Measurements from ENCODE around the gene METTL17.
"Not testable (repeated sequence)": the region's sequence is repeated elsewhere in the genome, so short reads cannot be mapped to it uniquely, and the experiment has no call there.

Gene METTL17

DNA sequence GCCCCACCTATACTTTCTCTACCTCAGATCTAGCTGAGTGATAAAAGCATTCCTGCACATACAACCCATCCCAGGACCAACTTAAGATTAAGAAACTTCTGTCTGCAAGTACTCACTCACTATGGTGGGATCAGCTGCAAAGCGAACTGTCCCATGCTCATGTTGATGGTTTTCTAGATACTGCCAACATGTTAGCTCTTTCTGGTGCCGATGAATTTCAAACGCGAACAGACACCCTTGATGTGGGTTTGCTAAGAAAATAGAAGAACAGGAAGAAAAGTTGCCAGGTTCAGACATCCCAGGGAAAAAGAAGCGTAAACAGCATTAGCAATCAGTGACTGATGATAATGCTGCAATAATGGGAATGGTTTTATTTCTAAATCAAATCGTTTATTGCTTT is 7.8 kb downstream of the METTL17 start:
- DNase-seq = no peak

DNA sequence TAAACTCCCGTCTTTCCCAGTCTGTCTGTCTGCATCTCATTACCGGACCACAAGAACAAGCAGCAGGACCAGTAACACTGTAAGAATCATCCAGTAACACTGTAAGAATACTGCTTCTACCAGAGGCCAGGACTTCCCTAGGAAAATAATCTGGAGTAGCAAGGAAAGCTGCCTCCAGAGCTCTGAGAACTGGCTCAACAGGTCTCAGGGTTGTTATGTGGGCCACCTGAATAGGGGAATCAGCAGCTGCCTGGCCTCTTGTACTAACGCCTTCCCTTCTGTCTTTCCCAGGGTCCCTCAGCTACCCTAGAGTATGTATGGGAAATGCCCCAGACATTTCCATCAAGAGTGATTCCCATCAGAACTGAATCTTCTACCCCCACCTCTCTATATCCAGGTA is 8.4 kb downstream of the METTL17 start:
- DNase-seq = no peak

DNA sequence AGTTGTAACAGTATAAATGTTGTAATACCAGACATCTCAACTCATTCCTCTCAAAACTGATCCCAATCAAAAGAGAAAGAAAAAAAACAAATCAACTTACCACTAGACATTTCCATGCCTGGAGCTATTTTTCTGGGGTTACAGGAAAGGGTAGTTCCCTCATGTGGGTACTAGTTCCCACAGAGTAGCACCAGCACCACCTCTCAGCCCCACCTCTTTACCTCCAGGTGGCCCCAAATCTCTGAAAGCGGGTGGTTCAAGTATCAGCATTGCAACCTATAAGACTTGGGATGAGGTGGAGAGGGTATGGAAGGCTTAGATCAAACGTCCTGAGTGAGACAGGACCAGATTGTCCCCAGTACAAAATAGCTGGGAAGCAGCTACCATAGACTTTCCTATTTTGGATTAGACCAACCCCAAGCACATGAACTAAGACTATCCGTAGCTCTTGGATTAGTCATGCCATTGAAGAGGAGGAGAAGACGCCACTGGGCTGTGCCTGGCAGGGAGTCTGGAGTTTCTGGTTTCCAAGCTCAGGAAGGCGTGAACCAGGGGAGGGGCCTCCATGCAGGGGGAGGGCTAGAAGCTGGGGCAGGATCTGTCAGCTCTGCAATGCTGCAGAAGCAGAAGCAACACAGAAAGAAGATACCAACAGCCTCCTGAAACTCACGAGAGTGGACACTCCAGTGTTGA is 9.0 kb downstream of the METTL17 start, which contains the start of gene SLC39A2:
Gene SLC39A2, plus strand, starts transcription at position 620 of the 693 bp plus-strand sequence. CDS start 154 bp downstream, outside the sequence.
- DNase-seq = no peak

DNA sequence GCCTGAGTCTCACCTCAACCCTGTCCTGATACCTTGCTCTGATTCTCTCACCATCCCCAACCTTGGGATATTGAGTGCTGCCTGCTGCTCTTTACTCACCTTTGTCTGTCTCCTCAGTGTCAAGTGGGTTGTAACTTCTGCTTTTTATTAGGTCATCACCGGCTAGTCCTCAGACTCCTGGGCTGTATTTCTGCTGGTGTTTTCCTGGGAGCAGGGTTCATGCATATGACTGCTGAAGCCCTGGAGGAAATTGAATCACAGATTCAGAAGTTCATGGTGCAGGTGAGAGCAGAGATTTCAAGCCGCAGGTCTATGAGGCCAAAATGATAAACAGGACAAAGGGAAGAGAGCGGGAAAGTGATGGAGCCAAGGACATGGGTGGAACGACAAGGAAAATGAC is 9.8 kb downstream of the METTL17 start:
- no peak for DNase-seq

DNA sequence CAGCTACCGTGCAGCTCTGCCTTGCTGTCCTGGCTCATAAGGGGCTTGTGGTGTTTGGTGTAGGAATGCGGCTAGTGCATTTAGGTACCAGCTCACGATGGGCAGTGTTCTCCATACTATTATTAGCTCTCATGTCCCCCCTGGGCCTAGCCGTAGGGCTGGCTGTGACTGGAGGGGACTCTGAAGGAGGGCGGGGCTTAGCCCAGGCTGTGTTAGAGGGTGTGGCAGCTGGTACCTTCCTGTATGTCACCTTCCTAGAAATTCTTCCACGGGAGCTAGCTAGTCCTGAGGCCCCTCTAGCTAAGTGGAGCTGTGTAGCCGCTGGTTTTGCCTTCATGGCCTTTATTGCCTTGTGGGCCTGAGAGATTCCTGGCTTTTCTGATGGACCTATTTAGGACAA is 11.4 kb downstream of the METTL17 start:
- no peak for DNase-seq

DNA sequence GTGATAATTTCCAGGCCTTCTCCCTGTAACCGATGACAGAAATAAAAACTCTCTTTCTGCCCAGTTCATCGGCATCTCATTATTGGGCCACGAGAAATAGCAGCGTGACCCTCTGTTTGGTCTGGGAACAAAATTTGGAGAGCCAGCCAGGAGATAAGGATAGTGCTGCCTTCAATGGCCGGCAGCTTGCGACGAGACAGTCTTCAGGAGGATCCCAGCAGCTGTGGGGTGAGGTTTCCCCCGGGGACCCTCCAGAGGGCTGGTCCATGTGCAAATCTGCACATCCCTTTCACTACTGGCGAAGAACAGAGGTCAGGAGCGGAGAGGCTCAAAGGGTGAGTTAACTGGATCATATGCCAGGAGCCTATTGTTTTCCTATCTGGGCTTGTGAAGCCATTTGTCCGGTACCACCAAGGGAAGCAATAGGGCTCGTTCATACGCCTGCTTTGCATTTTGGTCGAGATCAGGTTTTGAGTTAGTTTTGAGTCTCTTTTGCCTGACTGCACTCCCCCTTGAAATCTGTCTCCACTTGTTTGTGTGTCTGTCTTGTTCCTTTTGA is 14.1 kb downstream of the METTL17 start:
- DNase-seq = no peak

DNA sequence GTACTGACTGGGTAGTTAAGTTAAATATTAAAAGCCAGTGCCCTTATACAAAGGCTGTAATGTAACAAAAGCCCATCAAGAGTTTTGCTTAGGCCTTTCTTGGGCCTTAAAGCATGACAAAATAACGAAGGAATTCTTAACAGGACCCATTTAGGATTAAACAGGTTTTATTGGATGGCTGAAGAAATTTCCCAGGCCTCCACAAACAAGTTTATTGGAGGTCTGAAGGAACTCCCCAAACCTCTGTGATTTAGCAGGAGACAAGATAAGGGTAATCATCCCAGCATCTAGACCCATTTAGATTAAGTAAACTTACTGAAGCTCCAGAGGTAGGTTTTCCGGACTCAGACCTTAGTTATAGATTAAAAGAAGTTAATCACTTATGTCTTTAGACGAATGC is 19.9 kb downstream of the METTL17 start:
- DNase-seq = not testable (repeated sequence)

DNA sequence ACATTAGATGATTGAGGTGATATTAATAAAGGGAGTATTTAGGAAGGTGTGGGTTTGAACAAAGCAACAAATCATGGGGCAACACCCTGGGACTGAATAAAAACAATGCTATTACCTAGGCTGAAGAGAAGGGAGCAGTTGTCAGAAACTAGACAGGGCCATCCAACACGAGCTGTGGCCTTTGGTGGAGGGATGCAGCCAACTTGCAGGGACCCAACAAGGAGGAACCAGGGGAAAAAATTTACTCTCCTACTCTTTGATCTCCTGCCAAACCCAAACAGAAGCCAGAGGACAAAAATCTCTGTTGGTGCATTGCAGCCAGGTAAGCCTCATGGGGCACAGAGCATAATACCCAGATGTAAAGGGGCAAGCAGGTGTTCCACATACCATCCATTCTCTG is 21.4 kb downstream of the METTL17 start:
- DNase-seq = no peak

DNA sequence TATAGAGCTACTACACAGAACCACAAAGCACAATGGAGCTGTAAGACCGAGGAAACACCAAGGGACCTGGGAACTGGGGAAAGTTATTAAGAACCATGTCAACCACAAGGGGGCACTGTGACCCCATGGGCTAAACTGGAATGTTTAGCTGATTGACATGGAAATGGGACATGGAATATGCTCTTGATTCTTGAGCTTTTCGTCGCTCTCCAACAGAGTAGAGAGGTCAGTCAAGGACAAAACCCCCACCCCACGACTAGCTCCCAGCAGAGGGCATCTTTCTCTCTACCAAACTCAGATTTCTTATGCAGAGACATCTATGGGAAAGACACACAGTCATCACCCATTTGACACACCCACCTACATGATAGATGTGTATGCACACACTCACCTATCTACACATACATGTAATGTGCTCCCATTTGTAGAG is 25.0 kb downstream of the METTL17 start:
- peak; percentile 83 for DNase-seq

DNA sequence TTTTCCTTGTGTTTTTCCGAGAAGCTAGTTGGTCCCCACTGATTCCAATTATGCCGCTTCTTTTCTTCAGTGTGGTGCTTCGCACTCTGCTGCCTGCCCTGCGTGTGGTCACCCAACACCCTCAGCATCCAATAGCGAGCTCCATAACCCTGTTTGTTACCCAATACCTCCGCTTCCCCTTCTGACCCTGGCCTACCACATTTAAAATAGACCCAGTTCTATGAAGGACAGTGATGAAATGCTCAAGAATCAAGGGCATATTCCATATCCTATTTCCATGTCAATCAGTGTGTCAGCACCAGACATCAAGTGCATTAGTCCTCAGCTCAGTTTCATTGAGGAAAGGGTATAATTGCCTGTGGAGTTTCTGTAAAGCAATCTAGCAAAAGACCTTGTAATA is 25.5 kb downstream of the METTL17 start:
- DNase-seq = peak; percentile 62

DNA sequence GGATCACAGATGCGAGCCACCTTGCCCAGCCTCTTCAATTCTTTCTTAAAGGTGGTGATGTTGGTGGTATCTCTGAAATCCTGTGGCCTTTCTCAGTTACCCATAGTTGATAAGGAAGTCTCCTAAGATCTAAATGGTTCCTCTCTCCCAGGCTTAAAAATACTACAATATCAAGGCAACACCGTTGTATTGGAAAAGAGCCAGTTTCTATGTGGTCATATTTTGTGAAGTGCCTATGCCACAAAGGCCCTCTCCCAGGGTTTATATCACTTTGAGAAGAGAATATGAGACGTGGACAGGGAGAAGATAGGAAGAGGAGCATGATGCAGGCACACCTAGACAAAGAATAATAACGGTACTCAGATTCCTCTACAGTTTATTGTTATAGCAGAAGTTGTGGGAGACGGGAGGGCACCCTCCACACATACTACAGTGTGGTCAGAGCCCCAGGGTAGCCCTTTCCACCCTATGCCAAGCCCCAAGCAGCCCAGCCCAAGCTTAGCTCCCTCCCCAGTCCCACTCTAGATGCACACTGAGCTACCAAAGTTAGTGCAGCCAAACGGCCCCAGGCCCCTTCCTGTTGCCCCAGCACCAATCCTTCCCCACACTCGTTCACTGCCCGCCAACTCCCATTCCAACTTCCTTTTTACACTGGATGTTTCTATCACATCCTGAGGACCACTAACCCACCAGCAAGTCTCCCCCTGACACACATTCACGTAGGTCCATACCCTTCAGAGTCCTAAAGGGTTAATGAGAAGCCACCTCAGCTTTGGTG is 26.8 kb downstream of the METTL17 start:
- no peak for DNase-seq

DNA sequence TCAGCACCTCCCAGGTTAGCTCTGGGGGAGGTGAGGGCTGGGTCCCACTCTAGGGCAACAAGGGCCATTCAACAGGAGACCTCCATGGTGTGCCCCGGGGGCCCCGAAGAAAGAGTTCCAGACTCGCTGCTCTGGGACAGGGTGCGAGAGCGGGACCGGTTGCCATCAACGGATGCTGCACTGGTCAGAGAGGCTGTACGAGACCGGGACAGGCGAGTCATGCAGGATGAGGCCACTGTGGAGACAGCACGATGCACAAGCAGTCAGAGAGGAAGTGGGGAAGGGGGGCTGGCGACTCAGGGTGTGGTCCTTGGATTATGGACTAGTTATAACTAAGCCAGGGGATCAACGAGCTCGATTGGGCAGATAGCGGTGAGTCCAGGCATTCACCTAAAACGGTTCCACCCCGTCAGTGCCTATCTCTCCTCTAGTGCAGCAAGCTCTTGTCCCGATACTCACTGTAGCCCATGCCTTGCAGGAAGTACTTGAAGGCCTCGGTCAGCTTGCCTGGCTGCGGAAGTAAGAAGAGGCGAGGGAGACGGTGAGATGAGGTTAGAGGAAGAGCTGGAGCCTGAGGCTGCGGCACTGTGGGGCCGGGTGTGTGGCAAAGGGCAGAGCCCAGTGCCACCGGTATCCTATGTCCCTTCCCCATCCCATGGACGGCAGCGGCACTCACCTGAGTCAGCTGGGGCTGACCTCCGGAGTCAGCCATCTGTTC is 27.9 kb downstream of the METTL17 start:
- DNase-seq = peak; percentile 40

DNA sequence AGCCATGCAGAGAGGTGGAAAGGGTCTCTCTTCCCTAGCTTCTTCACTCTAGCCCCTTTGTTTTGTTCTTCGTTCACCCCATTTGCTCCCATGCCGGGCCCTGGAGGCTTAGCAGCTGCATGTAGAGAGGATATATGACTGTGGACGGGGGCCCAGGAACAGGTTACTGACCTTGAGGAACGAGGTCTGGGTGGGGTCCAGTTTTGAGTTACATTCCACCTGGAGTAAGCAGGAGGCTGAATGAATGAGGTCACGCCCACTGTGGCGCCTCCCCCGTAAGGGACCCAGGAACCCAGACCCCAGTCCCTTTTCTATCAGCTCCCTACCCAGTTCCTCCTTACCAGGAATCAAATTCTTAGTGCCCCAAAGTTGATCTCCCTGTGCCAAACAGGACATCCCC is 28.5 kb downstream of the METTL17 start:
- DNase-seq = no peak

DNA sequence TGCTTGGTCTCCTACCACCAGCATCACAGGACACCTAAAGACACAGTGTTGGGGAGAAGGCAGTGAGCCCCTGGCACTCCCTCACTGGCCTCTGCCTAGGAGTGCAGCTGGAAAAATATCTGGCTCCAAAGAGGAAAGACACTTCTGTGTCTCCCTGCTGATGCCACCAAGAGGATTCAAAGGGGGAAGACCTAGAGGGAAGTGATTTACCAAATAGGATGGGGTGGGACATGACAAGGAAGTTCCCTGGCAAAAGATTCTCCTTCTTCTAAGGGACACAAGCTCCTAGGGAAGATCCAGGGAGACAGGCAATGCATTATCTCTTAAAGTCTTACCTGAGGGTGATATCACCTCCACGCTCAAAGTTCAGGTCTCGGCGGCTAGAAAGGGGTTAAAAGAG is 29.0 kb downstream of the METTL17 start:
- no peak for DNase-seq

DNA sequence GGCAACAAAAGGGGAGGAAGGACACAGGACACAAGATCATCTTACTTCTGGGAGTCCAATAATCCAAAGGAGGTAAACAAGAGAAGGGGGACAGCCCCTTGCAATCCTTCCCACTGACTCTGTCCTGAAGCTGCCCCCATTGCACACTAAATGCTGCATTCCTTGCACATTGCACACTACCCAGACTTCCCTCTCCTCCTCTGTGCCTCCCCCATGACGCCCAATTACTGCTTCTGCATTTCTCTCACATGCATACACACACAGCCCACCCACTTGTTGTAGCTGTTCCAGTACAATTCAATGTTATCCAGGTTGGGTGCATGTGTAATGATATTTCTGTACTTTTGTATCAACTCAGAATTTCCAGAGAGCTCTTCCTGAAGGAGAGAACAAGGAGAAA is 29.6 kb downstream of the METTL17 start:
- peak; percentile 59 for DNase-seq

DNA sequence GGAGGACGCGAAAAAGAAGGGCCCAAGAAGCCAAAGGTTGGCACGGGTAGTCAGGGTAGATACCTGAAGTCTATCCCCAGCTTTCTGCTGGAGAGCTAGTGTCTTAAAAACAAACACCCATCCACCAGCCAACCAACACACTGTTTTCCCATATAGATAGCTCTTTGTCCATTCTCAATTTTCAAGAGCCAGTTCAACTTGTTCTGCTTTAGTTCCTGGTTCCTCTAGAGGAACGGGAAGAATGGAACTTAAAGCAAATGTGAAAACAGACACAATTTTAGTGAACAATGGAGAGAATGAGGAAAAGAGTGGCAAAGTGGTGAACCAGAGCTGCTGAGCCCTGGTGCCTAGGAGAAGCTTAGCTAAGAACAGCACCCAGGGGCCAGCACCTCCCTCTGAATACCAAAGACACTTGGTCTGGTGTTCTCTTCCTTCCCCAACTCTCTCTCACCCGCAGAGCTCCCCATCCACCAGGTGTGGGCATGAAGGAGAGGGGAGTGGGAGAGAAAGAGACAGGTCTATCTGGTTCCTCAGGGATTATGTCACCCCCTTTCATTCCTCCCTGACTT is 31.3 kb downstream of the METTL17 start:
- no peak for DNase-seq

DNA sequence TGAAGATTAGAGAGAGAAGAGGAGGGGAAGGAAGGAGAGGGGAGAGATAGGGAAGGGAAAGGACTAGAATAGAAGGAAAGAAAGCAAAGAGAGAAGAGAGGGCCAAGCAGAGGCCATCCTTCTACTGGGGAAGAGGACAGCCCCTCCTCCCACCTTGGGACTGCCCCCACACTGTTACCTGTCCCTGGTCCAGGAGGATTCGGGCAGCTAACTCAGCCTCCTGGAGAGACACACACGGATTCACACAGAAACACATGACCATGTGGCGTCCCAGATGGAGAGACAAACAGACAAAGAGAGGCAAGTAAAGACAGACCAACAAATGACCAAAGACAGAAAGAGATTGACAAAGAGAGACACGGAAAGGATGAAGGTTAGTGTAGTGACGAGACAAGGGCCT is 32.9 kb downstream of the METTL17 start:
- DNase-seq = no peak

DNA sequence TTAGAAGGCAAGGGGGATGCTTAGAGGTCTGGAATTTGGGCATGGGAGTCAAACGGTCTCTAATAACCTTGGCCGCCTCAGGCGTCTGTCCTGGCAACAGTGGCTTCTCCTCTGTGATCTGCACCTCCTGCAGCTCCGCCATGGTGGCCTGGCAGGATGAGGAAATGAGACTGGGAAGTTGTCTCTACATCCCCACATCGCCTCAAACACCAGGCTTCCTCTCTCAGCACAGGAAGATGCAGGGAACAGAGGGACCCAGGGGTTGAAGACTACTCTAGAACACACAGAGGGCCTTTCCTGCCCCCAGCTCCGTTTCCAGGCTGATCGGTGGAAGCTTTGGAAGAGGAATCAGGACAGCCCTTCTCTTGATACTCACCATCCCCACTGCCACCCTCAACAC is 33.4 kb downstream of the METTL17 start:
- peak; percentile 53 for DNase-seq

DNA sequence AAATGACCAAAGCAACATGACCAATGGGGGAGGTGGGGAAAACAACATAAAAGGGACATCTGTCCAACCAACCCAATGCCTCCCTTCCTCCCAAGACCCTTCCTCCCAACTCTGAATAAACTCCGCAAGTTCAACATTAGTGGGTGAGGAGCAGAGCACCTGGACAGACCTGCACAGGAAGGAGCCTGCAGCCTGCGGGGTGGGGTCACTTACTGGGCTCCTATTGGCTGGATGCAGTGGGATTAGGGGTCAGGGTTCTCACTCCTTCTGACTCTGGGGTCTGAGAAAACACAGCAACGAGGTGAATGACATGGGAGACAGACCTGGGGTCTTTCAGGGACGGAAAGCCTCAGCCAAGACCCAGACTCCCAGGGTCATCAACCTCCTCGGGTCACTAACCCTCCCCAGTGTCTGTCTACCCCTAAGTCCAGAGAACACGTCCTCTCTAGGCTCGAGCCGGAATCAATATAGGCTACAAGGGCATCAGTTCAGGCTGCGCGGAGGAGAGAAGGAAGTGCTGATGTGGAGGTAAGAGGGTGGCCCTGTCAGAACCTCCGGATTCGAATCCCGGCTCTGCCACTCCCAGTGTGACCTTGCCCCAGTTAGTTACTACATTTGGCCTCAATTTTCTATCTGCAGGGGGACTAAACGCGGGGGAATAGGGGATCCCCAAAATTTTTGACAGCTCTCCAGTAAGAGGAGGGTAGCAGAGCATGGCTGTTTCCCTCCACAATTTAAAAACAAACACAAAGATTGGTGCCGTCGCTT is 34.2 kb downstream of the METTL17 start:
- no peak for DNase-seq

DNA sequence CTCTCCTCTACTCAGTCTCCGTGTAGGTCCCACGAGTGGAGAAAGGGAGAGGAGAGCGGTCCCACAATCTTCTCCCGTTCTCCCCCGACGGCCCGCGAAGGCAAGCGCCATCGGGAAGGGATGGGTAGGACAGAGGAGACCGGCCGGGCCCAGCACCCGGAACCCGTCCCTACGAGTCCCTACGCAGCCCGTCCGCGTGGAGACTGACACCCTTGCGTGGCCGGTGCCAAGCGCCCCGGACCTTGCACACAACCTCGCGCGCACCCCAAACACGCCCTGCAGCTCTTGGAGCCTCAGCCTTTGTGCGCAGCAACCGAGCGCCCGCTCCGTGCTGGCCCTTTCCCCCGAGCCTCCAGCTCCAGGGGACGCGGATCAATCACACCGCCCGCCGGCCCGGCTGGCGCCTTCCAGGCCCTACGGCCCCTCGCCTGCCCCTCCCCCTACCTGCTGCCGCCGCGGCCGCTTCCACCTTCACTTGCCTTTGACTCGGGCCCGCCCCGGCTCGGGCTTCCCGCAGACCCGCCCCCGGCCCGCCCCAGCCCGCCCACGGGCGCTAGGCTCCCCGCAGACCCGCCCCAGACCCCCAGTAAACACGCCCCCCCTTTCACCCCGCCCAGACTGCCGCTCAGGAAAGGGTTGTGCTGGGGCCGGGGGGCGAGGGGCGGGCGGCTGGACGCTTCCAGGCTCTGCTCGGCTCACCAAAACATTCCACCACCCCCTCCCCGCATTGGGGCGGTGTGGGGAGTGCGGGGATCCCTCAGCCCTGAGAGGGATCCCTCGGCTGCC is 35.0 kb downstream of the METTL17 start, which contains the start of gene NDRG2:
Gene NDRG2, minus strand, starts transcription at position 477 of the 786 bp plus-strand sequence. CDS start 1,746 bp downstream, outside the sequence.
- DNase-seq = no peak
